Activated naive CD8-positive, alpha-beta T cell treated with anti-CD3 and anti-CD28 coated beads, Interleukin-2, amount 10 ng/mL, durations not matched to agents 7 days and 5 days (primary cell): ENCODE results near the gene ODF4. TPM values are rescaled to one million over a fixed set of nuclear protein-coding genes. Genes with fewer than 3 reads are reported as not detected.
"Not testable (repeated sequence)": the region's sequence is repeated elsewhere in the genome, so short reads cannot be mapped to it uniquely, and the experiment has no call there.

Experiments used
- ATAC-seq: fragments of 150-1000 bp; cut with Tn5 transposase; one replicate; pipeline ENCODE4 v1.10.0; 2021; ENCODE audit warnings: low read depth, moderate library complexity
- POLR2A ChIA-PET: fragments of 350-600 bp; sonication (Branson Sonifier 250); formaldehyde crosslinking; loops from one replicate; lab custom pipeline; 2021; ENCODE audit warnings: antibody characterized with exemption; lab: Charles Lee
- DNase-seq: peaks from one replicate; pipeline ENCODE4 v3.0.0; 2021
- H3K27ac Mint-ChIP-seq: one replicate; pipeline ENCODE4 v1.8.0; 2022; ENCODE audit warnings: mild to moderate bottlenecking, mixed read lengths
- H3K27me3 Mint-ChIP-seq: one replicate; pipeline ENCODE4 v1.8.0; 2022; ENCODE audit warnings: mild to moderate bottlenecking, moderate library complexity, mixed read lengths
- H3K36me3 Mint-ChIP-seq: one replicate; pipeline ENCODE4 v1.8.0; 2021; ENCODE audit warnings: mild to moderate bottlenecking, mixed read lengths
- H3K4me1 Mint-ChIP-seq: one replicate; pipeline ENCODE4 v1.8.0; 2021; ENCODE audit warnings: mixed read lengths
- H3K4me3 Mint-ChIP-seq: one replicate; pipeline ENCODE4 v1.8.0; 2022; ENCODE audit warnings: mild to moderate bottlenecking, moderate library complexity, mixed read lengths
- H3K9me3 Mint-ChIP-seq: one replicate; pipeline ENCODE4 v1.8.0; 2021; ENCODE audit warnings: mixed read lengths
- total RNA-seq, 2 experiments: library from RNA; stranded (reverse); gene quantifications; one replicate each; pipeline ENCODE4 v1.2.3, GENCODE V29; 2021

The ODF4 gene
- total RNA-seq, 2 experiments from 2014 or later = not detected

DNA sequence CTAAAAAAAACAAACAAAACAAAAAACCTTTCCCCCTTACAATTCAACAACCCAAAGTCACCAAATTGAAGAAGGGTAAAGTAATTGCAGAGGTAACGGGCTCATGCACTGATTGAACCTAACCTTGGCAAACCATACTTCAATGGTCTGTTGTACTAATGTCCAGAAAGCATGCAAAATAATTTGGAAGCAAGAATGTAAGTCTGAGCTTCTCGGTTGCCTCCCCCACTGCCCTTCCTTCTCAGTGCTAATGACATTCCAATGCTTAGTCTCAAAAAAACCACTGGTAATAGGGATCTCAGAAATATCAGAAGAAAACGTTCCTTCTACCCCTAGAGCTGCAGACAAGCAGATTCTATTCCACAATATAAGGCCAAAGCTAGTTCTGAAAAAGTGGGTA lies 21.1 kb downstream of the ODF4 start:
- ATAC-seq = no peak
- POLR2A ChIA-PET = interaction anchor here (0.7 to 2.3 kb wide), 2 partner anchors 15 to 541 kb away, joined by 3 to 10 read pairs; partner anchors contain the start of gene KRABD2
- H3K36me3 Mint-ChIP-seq = no peaks in the 10 kb centered on the region

DNA sequence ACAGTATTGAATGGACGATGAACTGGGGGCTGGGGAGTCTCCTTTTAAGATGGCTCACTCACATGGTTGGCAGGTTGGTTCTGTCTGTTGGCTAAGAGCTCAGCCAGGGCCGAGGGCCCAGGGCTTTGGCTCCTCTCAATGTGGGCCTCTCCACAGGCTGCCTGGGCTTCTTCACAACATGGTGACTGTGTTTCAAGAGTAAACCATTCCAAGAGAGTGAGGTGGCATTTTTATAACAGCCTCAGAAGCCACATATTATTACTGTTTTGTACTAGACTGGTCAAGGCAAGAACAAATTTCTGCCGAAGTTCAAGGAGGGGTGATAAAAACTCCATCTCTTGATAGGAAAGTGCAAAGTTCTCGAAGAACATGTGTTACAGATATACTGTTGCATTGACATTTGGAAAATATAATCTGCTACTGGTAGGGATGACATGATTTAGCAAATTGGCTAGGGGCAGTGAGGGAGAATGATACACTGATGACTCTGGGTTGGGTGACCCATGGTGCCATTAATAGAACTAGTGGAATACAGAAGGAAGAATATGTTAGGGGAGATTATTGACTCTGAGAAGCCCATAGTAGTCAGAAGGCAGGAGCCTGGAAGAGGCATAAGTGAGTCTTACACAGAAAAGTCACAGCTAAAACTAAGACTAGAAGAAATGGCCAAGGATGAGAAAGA lies 23.2 kb downstream of the ODF4 start:
- Mint-ChIP-seq H3K27me3 (peaks cover 2% of the 10 kb centered on the region), H3K4me3 (no peak overlapping the region), H3K9me3 (no peaks in the 10 kb centered on the region), H3K4me1 (peaks cover 12% of the 10 kb centered on the region), H3K36me3 (peaks cover 1% of the 10 kb centered on the region), H3K27ac (no peak overlapping the region)
- POLR2A ChIA-PET = interaction anchor here (2.3 kb wide), 1 partner anchor 13 kb away, joined by 10 read pairs; the partner anchor contains the start of gene KRABD2
- DNase-seq (no peak), ATAC-seq (no peak)

More for the DNA sequence above, 21.1 kb downstream of the ODF4 start:
- Mint-ChIP-seq H3K27ac (no peak overlapping the region), H3K27me3 (peaks cover 2% of the 10 kb centered on the region), H3K9me3 (no peaks in the 10 kb centered on the region), H3K4me1 (peaks cover 12% of the 10 kb centered on the region), H3K4me3 (no peak overlapping the region)
- DNase-seq = no peak

DNA sequence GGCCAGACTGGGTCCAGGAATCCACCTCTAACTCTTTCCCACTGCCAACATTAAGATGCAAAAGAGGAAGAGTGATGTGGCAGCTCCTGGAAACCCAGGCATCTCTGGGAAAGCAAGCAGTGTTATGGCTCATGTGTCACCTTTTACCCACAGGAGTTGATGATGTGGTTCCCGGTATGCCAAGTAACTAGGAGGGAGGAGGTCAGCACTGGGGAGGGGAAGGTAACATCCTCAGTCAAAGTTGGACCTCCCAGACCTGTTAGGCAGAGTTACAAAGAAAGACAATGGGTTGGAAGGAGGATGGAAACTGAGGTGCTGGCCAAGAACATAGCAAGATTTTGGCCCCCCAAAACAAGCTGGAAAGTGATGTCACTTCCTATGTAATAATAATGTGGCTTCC lies 25.5 kb downstream of the ODF4 start:
- H3K4me3 Mint-ChIP-seq = no peak overlapping the region
- H3K4me1 Mint-ChIP-seq = peaks cover 4% of the 10 kb centered on the region
- H3K9me3 Mint-ChIP-seq = no peaks in the 10 kb centered on the region
- ATAC-seq (no peak), DNase-seq (no peak)
- POLR2A ChIA-PET = no interaction called here
- H3K27ac Mint-ChIP-seq = no peak overlapping the region
- H3K27me3 Mint-ChIP-seq = no peaks in the 10 kb centered on the region
- peaks cover 14% of the 10 kb centered on the region for H3K36me3 Mint-ChIP-seq

DNA sequence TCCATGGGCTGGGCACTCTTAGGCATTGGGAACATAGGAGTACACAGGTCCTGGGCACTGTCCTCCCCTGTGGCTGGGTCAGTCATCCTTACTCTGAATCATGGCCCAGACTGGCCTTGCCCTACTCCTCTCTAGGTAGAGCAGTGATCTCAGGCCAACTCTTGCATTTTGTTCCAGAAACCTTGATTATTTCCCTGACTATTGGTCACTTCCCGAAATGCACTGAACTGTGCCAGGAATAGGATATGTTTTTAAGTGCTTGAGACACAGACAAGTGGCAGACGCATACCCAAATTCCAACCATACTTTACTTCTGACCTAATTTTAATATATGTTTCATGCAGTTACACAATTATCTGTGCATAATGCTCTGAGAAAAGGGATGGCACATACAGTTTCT lies 26.6 kb downstream of the ODF4 start:
- Mint-ChIP-seq H3K27me3 (no peaks in the 10 kb centered on the region), H3K27ac (no peak overlapping the region), H3K9me3 (no peaks in the 10 kb centered on the region), H3K36me3 (peaks cover 17% of the 10 kb centered on the region), H3K4me3 (no peak overlapping the region), H3K4me1 (peaks cover 1% of the 10 kb centered on the region)
- ATAC-seq (no peak), DNase-seq (no peak)
- POLR2A ChIA-PET = no interaction called here

DNA sequence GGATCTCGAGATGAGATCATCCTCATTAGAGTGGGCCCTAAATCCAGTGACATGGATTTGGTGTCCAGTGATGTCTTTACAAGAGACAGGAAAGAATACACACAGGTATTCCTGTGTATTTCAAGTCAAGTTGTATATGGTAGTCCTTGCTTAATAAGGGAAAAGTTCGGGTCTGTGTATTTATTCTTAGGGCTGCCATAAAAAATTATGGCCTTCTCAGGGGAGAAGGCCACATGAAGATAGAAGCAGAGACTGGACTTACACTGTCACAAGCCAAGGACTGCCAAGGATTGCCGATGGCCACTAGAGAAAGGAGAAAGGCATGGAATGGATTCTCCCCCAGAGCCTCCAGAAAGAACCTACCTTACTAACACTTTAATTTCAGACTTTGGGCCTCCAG lies 28.6 kb downstream of the ODF4 start:
- Mint-ChIP-seq H3K4me3 (no peak overlapping the region), H3K27me3 (no peaks in the 10 kb centered on the region), H3K4me1 (peaks cover 1% of the 10 kb centered on the region), H3K9me3 (no peaks in the 10 kb centered on the region), H3K36me3 (peaks cover 17% of the 10 kb centered on the region), H3K27ac (no peak overlapping the region)
- no peak for DNase-seq
- ATAC-seq = no peak
- POLR2A ChIA-PET = no interaction called here

DNA sequence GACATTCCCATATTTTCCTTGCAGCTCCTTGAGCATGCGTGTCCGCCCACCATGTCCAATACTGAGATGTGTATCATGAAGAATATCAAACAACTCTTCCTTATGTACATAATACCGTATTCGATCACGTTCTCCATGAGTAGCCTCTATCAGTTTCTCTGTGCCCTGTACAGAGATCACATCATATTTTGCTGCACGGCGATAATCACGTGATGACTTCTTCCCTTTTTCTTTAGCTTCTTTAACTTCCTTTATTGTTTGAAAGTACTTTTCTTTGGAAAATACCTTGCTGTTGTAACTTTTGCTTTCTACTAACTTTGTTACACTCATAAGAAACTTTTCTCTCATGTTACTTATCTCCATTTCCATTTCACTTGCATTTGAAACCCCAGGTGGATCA lies 30.3 kb downstream of the ODF4 start:
- Mint-ChIP-seq H3K4me1 (peaks cover 1% of the 10 kb centered on the region), H3K4me3 (no peak overlapping the region), H3K27ac (no peak overlapping the region), H3K36me3 (peaks cover 18% of the 10 kb centered on the region), H3K9me3 (no peaks in the 10 kb centered on the region), H3K27me3 (no peaks in the 10 kb centered on the region)
- DNase-seq = no peak
- no peak for ATAC-seq
- POLR2A ChIA-PET = interaction anchor here (0.6 kb wide), 1 partner anchor 212 kb away, joined by 3 read pairs; no protein-coding TSS in a partner anchor

DNA sequence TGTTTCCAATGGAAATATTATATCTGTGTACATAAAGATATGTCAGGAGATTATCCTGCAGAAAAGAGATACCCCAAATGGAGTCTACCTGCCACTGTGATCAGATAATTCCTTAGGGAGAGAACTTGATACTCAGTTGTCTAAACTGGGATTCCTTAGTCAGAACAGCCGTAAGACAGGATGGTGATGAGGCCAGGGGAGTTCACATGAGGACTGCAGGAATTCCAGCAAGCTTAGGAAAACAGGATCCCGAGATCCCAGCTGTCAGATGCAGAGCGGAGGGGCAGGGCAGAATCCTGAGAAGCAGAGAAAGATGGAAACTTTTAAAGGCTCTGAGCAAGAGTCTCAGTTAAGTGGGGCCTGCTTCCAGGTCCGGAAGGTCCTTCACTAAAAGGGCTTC lies 32.1 kb downstream of the ODF4 start:
- POLR2A ChIA-PET = no interaction called here
- Mint-ChIP-seq H3K4me3 (no peak overlapping the region), H3K9me3 (no peaks in the 10 kb centered on the region), H3K27ac (no peak overlapping the region), H3K36me3 (peaks cover 20% of the 10 kb centered on the region), H3K4me1 (peaks cover 10% of the 10 kb centered on the region), H3K27me3 (no peaks in the 10 kb centered on the region)
- no peak for DNase-seq
- ATAC-seq = no peak

DNA sequence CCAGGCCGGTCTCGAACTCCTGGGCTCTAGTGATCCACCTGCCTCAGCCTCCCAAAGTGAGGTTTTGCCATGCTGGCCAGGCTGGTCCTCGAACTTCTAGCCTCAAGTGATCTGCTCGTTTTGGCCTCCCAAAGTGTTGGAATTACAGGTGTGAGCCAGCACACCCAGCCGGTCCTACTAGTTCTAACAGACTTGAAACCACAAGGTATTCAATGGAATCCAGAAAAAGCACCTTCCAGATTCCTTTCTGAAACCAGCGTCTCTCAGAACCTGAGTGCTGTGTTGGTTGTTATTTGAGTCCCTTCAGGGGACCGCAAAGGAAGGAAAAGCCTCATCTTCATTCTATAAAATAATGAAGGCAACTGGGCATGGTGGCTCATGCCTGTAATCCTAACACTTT lies 32.8 kb downstream of the ODF4 start:
- Mint-ChIP-seq H3K27me3 (no peaks in the 10 kb centered on the region), H3K9me3 (no peaks in the 10 kb centered on the region), H3K36me3 (peaks cover 23% of the 10 kb centered on the region), H3K4me3 (no peak overlapping the region), H3K4me1 (peaks cover 16% of the 10 kb centered on the region), H3K27ac (no peak overlapping the region)
- no peak for DNase-seq
- POLR2A ChIA-PET = no interaction called here
- no peak for ATAC-seq

DNA sequence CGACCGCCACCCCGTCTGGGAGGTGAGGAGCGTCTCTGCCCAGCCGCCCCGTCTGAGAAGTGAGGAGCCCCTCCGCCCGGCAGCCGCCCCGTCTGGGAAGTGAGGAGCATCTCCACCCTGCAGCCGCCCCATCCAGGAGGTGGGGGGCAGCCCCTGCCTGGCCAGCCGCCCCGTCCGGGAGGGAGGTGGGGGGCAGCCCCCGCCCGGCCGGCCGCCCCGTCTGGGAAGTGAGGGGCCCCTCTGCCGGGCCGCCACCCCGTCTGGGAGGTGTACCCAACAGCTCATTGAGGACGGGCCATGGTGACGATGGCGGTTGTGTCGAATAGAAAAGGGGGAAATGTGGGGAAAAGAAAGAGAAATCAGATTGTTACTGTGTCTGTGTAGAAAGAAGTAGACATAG lies 34.2 kb downstream of the ODF4 start:
- Mint-ChIP-seq H3K36me3 (peaks cover 23% of the 10 kb centered on the region), H3K4me1 (peaks cover 25% of the 10 kb centered on the region)
- H3K9me3 Mint-ChIP-seq, ATAC-seq, H3K27me3 Mint-ChIP-seq, DNase-seq, H3K4me3 Mint-ChIP-seq, POLR2A ChIA-PET, H3K27ac Mint-ChIP-seq: not testable (repeated sequence)

DNA sequence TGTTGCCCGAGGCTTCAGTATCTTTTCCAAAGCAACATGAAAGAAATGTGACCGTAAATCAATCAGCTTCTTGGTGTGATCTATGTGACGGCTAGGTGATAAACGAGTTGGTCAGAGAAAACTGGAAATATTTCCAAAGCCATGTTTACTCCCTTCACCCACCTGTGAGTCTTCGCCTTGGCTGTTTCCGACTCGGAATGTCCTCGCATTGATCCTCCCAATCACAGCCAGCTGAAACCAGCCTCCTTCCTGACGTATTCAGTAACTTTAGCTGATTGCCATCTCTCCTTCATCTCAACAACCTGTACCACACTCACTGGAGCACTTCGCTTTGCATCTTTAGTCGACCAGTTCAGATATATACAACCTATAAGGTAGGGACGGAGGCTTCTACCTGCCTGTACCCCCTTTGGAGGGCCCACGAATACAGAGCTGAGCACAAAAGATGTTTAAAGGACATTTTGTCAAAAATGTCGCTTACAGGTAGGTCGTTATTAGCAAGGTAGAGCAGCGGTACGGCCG lies 36.2 kb downstream of the ODF4 start:
- no peak for ATAC-seq
- POLR2A ChIA-PET = interaction anchor here (0.6 to 1.8 kb wide), 9 partner anchors 14 to 165 kb away, joined by 3 to 10 read pairs (median 4); partner anchors contain the start of genes AURKB, NDEL1, ODF4 and SLC25A35

DNA sequence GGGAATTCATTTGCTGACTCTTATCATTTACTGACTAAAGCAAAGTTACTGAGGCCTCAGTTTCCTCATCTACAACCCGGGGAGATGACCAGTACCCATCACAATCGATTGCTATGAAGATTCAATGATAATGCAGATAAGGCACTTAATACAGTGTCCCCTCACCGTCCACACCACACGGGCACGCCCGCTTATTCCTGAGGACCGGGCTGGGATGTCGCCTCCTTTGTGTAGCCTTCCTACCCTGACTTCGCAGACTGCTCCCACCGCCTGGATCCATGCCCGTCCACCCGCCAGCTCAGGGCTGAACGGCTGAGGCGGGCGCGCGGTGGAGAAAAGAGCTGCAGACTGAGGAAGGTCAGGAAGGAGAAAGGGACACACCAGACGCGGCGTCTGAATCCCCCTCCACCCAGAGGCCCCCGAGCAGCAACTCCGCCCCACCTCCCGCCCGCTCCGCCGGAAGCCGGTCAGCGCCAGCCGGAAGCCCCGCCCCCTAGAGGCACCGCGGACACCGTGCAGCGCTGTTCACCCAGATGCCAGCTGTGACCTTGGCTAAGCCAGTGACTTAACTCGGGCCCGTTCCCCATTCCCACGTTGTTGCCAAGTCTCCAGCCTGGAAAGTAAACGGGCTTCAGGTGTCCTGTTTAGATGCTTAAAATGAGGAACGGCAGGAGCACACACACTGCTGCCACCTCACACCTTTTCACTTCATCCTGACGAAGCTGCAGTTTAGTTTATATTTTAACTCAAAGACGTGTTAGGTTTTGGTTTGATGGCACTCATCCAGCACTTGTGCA lies 36.8 kb downstream of the ODF4 start, which contains the start of gene KRABD2:
Gene KRABD2 (minus strand): TSS at position 434 of the 797 bp plus-strand sequence.
- H3K4me3 Mint-ChIP-seq = peak within 1 kb of the TSS; percentile 92
- no peaks in the 10 kb centered on the region for H3K9me3 Mint-ChIP-seq
- no peaks in the 10 kb centered on the region for H3K27me3 Mint-ChIP-seq
- H3K27ac Mint-ChIP-seq = peak within 1 kb of the TSS; percentile 82
- H3K4me1 Mint-ChIP-seq = peaks cover 43% of the 10 kb centered on the region
- POLR2A ChIA-PET = interaction anchor here (0.8 to 1.8 kb wide), 8 partner anchors 15 to 166 kb away, joined by 3 to 10 read pairs (median 4); partner anchors contain the start of genes AURKB, NDEL1, ODF4 and SLC25A35
- ATAC-seq (peak; percentile 99), DNase-seq (peak; percentile 92)
- peaks cover 23% of the 10 kb centered on the region for H3K36me3 Mint-ChIP-seq

More for the DNA sequence above, 36.2 kb downstream of the ODF4 start:
- Mint-ChIP-seq H3K4me1 (peaks cover 37% of the 10 kb centered on the region), H3K9me3 (no peaks in the 10 kb centered on the region), H3K36me3 (peaks cover 16% of the 10 kb centered on the region), H3K27ac (peak overlapping the region; percentile 82), H3K27me3 (no peaks in the 10 kb centered on the region), H3K4me3 (peak overlapping the region; percentile 92)
- DNase-seq = no peak

DNA sequence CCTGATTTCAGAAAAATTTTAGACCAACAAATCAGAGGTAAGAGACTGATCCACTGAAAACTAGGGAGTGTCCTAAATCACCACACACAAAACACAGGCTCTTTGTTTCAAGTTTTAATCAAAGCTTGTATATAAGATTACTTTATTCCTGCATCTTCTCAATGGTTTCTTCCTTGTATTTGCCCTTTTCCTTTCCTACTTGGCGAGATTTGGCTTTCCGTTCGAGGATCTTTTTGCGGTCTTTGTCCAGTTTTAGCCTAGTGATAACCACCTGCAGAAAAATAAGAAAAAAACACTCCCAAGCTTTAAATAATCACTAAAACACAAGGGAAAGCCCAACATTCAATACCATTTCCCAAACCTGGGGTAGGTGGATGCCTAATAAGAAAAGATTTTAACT lies 37.8 kb downstream of the ODF4 start:
- peak overlapping the region; percentile 92 for H3K4me3 Mint-ChIP-seq
- POLR2A ChIA-PET = interaction anchor here (1.4 to 1.8 kb wide), 3 partner anchors 16 to 82 kb away, joined by 4 to 9 read pairs (median 5); partner anchors contain the start of genes NDEL1 and SLC25A35
- peaks cover 43% of the 10 kb centered on the region for H3K4me1 Mint-ChIP-seq
- H3K9me3 Mint-ChIP-seq = no peaks in the 10 kb centered on the region
- ATAC-seq = no peak
- H3K27me3 Mint-ChIP-seq = no peaks in the 10 kb centered on the region
- H3K27ac Mint-ChIP-seq = peak overlapping the region; percentile 82
- no peak for DNase-seq
- peaks cover 30% of the 10 kb centered on the region for H3K36me3 Mint-ChIP-seq

DNA sequence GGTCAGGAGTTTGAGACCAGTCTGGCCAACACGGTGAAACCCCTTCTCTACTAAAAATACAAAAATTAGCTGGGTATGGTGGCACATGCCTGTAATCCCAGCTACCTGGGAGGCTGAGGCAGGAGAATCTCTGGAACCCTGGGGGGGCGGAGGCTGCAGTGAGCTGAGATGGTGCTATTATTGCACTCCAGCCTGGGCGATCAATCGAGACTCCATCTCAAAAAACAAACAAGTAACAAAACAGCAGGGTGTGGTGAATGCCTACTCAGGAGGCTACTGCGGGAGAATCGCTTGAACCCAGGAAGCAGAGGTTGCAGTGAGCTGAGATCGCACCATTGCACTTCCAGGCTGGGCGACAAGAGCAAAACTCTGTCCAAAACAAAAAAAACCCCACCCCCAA lies 38.5 kb downstream of the ODF4 start:
- POLR2A ChIA-PET = not testable (repeated sequence)
- peaks cover 45% of the 10 kb centered on the region for H3K4me1 Mint-ChIP-seq
- peak overlapping the region; percentile 8 for H3K4me3 Mint-ChIP-seq

More for the DNA sequence above, 38.5 kb downstream of the ODF4 start:
- not testable (repeated sequence) for H3K9me3 Mint-ChIP-seq, ATAC-seq, H3K27ac Mint-ChIP-seq, DNase-seq, H3K27me3 Mint-ChIP-seq
- peaks cover 36% of the 10 kb centered on the region for H3K36me3 Mint-ChIP-seq
